NCI-H2081 (cell line): ENCODE measurements around the gene SLCO3A1.
"Not testable (repeated sequence)": the region's sequence is repeated elsewhere in the genome, so short reads cannot be mapped to it uniquely, and the experiment has no call there.

Source experiments
- DNase-seq, 2 experiments: peaks; one replicate each; lab custom pipeline; 2025; lab: John Stamatoyannopoulos, UW

Gene SLCO3A1

DNA sequence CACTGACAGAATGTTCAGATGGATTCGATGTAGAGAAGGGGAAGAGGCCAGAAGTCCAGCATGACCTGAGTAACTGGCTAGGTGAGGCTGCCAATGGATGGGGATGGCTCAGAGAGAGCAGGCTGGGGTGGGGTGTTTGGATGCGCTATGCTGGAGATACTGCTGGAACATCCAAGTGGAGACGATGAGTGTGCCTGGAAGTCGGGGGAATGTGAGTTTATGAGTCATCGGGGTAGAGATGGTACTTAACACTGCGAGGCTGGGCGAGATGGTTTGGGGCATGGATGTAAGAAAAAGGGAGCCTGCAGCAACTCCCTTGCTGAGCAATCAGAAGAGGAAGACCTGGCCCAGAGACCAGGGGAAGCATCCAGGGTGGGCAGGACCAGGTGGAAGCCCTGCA lies 180.7 kb downstream of the SLCO3A1 start:
- DNase-seq, result no peak

DNA sequence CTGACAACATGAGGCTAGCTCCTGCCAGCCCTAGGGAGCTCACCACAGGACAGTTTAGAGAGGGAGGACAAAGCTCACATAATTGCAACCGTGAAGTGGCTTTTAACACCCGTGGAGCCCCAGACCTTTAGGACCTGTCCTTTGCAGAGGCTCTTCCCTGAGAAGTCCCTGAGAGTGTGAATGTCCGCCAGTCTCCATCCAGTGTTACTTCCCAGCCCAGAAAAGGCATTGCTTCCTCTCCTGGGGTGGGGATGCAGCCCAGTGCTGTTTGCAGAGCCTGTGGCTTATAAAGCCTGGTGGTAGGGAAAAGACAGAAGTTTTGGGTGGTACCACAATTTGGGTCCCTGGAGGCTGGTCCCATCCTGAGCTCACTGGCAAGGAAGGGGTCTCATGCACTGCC lies 182.0 kb downstream of the SLCO3A1 start:
- DNase-seq, result no peak

DNA sequence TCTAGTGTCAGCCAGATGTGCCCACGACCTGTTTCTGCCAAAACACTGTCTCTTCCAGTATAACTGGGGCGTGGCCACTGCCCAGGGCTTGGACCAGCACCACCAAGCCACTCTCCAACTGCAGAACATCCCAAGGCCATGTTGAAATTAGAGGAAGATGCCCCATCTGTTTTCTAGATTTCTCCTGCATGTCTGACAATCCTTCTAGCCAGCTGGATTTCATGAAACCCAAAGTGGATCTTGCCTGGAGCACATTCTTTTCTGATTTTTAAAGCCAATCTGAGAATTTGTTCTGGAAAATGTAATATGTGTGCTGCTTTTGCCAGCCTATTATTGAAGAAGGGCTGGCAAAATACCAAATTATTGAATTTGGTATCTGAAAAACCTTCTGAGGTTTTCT lies 182.5 kb downstream of the SLCO3A1 start:
- no peak for DNase-seq

DNA sequence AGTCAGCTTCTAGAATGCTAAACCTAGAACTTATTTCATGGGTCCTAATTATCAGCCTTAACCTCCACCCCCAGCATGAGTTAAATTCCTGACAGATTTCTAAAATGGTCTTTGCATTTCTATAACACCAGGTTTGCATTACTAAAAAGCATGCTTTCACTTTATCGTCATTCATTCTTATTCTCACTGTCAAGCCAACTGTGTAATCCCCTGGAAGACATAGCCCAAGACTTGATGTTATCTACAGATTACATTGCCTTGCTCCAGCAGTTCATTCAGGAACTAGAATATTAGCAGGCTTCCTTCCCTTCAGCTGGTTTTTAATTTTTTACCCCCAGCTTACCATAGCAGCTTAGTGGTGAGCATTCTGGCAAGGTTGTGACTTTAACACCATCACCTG lies 184.0 kb downstream of the SLCO3A1 start:
- no peak for DNase-seq

DNA sequence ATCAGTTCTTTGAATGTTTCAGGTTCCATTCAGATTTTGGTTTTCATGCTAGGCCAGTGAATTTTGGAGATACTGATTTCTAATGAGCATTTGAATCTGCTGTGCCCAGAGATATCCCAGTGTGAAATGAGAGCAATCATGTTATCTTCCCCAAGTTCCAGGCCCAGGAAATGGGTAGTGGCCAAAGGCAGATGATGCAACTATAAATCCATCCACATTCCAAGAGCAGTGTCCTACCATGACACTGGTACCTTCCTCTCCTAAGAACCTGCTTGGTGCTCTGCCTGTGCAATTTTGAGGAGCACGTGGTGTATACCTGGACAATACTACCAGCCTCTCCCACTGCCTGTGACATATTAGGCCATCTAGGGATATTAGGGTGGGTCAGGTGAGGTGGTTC lies 186.8 kb downstream of the SLCO3A1 start:
- no peak for DNase-seq

DNA sequence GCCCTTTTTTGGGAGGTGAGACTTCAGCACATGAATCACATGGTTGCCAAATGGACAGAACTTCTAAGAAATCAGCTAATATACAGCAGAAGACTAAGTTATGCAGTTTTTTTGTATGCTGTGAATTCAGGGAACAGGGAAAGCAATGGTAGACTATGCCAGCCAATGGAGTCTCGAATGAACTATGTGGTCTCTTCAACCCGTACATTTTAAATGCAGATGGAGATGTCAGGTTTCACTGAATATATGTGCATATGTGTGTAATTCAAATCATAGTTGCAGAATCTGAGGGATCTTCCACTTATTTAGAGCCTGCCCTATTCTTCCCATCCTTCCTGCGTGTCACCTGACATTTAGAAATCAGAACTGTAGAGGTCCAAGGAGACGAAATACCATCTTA lies 187.9 kb downstream of the SLCO3A1 start:
- no peak for DNase-seq

DNA sequence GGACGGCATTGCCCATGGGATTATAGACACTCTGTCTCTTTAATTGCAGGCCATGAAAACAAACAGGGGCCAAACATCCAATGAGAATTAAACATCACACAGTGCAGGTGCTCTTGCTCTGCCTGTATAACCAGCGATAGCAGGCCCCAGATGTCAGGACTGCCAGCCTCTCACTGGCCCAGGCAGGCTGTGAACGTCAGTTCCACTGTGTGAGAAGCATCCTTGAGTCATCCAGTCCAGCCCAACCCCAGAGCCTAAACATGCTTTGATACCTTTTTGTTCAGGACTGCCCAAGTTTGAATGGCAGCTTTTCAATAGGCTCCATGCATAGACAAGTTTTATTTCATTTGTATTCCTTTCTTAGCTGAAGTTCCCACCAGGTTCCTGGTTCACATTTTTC lies 189.8 kb downstream of the SLCO3A1 start:
- peak in 1 of 2 experiments; percentile 38 for DNase-seq

DNA sequence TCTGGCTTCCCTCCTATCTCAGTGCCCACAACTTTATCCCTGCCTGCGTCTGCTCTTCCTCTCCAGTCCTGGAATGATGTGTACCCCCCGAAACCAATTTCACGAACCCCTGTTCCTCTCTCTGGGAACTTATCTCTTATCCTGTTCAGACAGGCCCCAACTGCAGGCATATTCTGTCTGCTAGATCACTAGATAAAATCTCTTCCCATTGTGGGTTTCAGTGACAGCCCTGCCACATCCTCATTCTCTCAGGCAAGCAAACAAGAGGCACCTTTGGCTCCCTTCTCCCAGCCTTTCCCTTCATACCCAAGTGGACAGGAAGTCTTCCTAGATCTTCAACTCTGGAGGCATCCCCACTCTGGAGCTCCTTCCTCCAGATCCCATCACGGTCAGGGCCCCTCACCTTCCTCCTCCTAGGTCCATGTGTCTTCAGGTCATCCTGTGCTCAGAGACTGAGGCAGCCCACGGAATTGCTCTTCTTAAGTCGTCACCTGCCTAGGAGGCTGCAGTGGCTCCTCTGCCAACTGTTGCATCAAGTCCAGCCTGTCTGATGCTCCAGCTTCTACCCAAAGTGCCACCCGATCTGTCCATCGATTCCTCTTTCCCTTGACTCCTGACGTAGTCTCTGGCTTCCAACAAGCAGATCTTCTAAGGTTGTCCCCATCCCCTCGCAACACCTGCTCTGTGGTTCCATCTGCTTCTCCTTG lies 190.8 kb downstream of the SLCO3A1 start:
- DNase-seq, result no peak

DNA sequence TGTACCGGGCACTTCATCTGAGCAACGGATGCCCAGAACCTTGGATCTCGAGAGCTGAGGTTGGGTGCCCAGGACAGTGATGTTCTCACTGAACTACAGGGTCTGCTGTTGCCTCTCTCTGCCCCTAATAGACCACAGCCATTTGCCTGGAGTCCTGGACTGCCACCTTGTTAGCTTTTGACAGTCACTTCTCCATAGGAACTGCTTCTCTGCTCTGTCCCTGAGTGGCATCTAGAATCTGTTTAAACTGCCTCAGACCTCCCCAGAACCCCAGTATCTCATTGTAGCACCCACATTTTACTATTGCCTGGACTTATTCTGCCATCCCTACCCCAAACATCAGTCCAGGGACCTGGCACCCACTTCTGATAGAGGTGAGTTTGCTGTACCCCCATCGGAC lies 194.4 kb downstream of the SLCO3A1 start:
- DNase-seq, result no peak

DNA sequence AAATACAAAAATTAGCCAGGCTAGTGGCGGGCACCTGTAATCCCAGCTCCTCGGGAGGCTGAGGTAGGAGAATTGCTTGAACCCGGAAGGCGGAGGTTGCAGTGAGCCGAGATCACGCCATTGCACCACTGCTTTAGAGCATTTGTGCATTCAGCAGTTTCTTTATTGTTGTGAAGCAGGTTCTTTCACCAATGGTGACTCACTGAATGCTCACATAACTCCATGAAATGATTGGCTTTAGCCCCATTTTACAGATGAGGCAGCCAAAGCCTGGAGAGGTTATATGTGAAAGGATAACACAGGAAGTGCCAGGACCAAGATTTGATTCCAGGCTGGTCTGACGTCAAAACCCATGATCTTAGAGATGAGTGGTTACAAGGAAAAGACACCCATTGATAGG lies 195.2 kb downstream of the SLCO3A1 start:
- DNase-seq, result no peak

DNA sequence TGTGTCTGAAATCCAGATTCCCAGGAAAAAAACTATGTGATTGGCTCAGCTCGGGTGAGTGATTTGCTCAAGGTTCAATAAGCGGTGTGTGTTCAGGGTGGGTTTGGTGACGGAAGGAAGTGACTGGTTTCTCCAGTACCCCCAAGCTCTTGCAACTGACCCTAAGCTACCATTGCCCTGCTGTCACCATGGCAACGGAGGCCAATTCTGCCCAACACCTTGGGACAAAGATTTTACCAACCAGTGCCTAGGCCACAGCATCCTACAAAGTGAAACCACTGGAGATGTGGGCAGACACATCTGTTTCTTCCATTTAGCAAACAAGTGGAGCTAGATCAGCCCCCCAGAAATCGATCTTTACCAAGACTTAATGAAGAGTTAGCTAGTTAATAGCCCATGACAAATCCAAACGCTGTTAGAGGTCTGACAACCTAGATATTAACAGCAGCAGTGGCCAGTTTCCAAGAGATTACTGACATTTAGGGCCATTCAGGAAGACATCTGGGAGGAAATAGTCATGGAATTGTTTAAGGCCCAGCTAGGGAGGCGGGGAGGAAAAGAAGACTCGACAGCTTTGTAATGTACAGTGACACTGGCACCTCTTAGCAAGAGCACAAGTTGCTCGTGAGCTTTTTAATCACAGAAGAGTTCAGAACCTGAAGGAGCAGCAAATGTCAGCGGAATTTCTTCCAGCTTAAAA lies 195.9 kb downstream of the SLCO3A1 start:
- peak in 1 of 2 experiments; percentile 21 for DNase-seq

DNA sequence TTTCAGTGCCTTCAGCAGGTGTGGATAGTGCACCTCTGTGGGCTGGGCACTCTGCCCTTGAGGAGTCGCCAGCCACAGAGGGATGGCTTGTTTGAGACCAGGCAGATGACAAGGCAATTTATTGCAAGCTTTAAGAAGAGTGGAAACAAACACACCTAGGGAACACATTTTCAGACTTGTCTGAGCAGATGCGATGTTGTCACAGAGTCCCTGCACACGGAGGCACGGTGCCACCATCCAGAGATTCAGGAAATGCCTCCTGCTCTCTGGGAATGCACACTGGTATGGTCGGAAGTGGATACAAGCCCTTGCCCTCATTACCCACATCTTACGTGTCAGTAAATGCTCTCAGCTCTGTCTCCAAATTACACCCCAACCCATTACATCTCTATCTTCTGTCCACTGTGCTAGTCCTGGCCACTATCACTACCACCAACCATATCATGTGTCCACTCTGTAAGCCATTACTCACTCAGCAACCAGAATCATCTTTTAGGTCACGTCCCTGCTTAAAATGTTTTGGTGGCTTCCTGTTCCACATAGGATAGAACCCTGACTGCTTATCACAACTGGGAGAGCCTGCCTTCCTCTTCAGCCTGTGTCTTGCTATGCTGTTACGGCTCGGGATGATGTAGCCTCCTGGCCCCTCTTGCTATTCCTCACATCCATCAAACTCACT lies 196.9 kb downstream of the SLCO3A1 start:
- no peak for DNase-seq

DNA sequence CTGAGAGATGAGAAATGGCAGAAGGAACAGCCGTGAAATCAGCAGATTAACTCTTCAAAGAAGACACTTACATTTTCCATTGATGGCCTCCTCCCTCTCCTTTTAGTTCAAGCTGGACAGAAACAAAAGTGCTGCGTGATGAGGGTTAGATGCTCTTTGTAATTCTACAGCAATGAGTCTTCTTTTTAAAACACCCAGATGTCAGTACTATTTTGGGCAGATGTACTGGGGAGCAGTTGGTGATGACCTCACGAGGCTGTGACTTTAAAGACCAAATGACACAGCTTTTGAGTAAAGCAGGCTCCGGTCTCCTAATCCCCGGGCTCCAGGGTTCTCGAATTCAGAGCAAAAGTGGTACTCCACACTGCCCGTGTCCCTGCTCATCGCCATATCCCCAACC lies 198.2 kb downstream of the SLCO3A1 start:
- no peak for DNase-seq

DNA sequence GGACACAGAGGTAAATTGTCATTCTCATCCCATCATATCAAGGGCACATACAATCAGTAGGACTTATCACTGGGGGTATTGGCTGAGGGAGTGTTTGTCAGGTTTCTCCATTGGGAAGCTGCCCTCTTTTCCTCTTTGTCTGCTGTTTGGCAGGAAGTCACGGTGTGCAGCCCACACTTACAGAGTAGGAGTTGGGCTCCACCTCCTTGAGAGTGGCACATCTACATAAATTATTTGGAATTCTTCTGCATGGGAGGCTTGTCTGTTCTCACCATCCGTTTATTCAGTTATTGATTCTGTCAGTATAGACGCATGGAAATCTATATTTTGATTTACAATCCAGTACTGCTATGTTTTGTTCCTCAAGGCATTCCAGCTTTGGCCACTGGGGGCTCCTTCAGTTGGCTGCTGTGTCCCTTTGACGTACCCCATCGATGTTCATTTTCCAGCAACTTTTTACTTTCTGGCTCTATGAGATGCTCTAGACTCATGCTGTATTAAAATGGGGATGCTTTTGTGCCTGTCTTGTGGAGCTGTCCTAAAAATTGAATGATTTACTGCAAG lies 200.3 kb downstream of the SLCO3A1 start:
- DNase-seq, result no peak

DNA sequence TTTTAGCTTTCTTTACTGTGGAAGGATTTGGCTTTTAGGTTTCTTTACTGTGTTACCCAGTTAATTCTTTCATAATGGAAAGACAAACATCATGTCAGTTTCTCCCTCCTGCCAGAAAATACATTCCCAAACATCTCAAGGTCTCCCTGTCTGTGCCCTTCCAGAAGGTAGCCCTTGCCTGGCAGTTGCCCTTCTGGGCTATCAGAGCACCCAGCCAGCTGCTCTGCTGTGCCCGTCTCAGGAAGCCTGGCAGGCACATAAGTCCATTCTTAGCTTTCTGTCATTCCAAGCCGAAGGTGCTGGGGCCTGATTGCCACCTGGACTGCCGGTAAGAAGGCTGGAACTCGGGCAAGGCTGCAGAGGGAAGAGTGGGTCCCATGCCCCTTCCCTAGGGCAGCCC lies 203.4 kb downstream of the SLCO3A1 start:
- no peak for DNase-seq

DNA sequence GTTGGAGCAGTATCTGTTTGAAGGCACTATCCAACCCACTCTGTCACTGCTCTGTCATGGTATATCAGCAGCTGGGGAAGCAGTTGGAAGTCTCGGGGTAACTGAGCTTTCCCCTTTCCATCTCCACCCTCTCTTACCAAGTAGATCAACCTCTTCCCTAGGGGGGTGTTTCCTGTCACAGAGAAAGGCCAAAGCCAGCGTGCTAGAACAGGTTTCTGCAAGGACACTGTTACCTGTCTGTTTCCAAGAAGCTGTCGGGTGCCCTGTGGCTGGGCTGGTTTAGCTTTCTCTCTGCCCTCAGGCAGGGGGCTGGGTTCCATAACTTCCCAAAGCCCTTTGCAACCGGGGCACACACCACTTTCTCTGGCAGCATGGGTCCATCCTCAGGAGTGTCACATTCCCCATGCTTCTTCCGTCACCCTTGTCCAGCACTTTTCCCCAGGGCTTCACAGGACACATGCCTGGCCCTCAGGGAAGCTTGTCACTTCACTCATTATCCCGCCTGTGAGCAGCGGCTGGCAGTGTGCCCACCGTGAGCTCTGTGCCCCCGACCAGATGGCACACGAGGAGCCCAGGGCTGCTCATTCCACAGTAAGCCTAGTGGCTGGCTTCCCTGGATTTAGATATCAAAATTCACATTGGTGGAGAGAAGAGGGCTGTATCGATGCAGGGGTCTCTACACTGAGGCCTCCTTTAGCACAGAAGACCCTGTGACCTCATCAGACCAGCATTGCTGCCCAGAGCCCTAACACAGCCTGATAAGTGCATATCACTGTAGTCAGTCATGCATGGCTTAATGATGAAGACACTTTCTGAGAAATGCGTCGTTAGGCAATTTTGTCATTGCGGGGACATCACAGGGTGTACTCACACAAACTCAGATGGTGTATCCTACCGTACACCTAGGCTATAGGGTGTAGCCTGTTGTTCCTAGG lies 205.8 kb downstream of the SLCO3A1 start:
- no peak for DNase-seq

DNA sequence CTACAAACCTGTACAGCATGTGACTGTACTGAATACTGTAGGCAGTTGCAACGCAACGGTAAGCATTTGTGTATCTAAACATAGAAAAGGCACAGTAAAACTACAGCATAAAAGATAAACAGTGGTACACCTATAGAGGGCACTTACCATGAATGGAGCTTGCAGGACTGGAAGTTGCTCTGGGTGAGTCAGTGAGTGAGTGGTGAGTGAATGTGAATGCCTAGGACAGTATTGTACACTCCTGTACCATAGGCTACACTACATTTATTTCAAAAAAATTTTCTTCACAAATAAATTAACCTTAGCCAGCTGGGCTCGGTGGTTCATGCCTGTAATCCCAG lies 206.4 kb downstream of the SLCO3A1 start:
- not testable (repeated sequence) for DNase-seq

DNA sequence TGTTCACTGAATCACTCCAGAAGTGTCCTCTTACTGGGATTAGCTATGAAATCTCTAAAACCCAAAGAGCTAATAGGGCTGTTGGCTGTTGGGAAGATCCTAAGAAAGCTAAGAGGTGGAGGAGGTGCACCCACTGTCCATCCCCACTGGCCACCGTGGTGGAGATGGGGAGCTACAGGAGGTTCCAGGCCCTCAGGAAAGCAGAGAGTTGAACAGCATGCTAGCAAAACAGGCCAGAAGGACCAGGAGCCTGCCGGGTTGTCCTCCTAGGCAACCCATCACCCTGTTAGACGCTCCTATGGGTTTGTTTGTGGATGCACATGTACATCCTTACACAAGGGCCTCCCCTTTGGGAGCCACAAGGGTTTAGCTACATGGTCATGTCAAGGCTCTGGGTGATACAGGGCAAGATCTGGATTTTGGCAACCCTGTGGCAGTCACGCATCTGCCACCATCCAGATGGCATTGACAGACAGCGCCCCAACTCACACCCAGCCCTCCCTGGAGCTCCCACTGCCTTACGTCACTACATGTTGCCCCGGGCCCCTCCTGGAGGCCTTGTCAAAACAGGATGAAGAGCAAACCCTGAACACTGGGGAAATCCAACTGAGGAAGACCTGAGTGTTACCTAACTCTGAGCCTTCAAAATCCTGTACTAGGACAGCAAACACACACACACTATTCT lies 208.1 kb downstream of the SLCO3A1 start:
- no peak for DNase-seq

DNA sequence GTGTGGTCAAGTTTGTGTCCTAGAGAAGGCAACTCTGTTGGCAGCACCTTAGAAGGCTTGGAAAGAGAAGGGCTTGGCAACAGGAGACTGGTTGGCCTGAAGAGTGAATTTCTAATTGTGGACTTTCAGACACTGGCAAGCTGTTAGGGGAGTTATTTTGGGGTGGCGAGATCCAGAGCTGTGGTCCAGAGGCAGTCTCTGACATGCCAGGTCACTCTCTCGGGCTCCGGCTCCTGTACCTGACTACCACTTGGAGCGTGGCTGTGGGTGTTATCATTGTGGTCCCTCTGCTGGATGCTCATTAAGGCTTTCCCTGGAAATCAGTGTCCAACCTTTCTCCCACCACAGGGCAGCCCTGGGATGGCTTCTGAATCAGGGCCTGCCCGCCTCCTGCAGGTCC lies 209.0 kb downstream of the SLCO3A1 start:
- no peak for DNase-seq

DNA sequence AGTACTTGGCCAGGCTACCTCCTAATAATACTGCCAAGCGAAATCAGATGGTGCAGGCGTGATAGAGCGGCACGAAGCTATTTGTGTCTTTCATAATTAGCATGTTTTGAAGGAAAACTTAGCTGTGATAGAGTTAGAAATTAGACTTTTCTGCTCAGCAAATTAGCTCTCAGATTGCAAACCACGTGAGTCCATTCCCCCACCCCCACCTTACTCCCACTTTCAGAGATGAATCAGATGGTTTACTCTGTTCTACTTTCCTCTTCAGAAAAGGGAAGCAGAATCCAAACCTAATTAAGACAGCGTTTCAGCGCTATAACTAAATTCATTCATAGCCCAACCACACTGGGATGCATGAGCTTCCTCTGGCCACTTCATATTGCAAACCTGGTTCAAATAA lies 214.6 kb downstream of the SLCO3A1 start:
- no peak for DNase-seq
